GM10266 (cell line): ENCODE measurements around the gene CUX1.
"Not testable (repeated sequence)": the region's sequence is repeated elsewhere in the genome, so short reads cannot be mapped to it uniquely, and the experiment has no call there.

Experiments
- DNase-seq: peaks from one replicate; pipeline ENCODE4 v3.0.0; 2012; ENCODE audit errors: extremely low spot score
- TF ChIP-seq, protein P1 (sequence below): IDR thresholded peaks from 2 replicates; pipeline ENCODE4 v1.5.1; 2012; ENCODE audit warnings: mild to moderate bottlenecking, low read depth; ENCODE audit not compliant: control insufficient read depth, insufficient read depth; ENCODE audit errors: missing control alignments

CUX1 gene

DNA sequence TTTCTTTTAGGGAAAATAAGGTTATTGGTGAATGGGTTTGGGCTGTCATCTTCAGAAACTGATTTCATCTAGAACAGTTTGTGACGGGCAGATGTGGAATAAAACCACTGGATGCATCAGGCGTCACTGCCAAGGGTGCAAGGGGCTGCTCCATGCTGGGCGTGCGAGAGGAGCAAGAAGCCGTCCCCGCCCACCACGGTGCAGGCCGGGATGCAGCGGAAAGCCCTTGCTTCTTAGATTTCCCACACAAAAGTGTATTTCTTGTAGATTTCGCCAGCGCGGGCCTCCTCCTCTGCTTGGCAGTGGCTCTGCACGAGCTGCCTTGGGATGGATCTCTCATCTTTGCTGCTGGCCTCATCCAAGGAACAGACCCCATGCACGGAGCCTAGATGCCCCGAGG lies 189.3 kb downstream of the CUX1 start:
- TF ChIP-seq, protein P1, sequence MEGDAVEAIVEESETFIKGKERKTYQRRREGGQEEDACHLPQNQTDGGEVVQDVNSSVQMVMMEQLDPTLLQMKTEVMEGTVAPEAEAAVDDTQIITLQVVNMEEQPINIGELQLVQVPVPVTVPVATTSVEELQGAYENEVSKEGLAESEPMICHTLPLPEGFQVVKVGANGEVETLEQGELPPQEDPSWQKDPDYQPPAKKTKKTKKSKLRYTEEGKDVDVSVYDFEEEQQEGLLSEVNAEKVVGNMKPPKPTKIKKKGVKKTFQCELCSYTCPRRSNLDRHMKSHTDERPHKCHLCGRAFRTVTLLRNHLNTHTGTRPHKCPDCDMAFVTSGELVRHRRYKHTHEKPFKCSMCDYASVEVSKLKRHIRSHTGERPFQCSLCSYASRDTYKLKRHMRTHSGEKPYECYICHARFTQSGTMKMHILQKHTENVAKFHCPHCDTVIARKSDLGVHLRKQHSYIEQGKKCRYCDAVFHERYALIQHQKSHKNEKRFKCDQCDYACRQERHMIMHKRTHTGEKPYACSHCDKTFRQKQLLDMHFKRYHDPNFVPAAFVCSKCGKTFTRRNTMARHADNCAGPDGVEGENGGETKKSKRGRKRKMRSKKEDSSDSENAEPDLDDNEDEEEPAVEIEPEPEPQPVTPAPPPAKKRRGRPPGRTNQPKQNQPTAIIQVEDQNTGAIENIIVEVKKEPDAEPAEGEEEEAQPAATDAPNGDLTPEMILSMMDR, result no peak
- DNase-seq, result no peak

DNA sequence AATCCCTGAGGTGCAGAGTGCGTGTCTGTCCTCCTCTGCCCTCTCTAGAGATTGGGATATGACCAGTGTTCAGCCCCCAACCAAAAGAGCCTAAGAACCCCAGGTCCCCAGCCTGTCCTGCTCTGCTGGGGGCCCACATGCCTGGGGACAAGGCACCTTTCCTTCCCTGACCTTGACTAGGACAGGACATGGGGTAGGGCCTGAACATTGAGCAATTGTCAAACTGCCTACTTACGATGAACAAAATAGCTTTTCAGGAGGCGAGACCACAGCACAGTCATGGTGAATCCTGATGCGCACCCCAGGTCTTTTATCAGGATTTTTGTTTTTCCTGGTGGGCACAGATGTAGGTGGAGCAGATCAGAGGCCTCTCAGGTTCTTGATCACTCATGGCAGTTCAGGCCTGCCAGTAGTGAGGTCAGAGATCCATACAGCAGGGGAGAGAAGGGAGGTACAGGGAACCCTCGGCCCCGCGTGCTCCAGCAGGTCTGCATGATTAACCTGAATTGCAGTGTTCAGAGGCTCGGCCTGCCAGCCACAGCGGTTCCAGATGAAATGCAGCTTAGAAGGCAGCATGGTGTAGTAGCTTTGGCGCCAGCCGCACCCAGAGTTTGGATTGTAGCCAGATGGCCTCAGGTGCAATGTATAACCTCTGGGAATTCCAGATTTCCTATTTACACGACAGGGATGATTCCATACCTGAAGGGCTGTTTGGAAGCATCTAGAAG lies 191.3 kb downstream of the CUX1 start:
- TF ChIP-seq, protein P1, result no peak
- no peak for DNase-seq

DNA sequence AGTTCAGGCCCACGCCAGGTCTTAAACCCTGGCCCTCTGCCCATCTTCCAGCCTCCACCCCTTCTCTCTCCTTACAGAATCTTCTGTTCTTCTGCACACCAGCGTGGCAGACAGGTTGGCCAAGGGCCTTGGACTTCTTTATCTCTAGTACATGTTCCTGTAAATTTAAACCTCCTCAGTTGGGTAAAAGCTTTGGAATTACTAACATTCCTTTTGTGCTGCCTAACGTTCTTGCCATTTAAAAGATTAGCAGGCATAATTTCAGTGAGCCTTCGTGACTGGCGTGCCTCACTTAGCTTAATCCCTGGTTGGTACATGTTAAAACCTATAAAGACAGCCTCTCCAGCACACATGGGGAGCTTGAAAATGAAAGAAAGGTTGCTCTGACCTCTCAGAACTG lies 192.2 kb downstream of the CUX1 start:
- no peak for DNase-seq
- TF ChIP-seq, protein P1, result no peak

DNA sequence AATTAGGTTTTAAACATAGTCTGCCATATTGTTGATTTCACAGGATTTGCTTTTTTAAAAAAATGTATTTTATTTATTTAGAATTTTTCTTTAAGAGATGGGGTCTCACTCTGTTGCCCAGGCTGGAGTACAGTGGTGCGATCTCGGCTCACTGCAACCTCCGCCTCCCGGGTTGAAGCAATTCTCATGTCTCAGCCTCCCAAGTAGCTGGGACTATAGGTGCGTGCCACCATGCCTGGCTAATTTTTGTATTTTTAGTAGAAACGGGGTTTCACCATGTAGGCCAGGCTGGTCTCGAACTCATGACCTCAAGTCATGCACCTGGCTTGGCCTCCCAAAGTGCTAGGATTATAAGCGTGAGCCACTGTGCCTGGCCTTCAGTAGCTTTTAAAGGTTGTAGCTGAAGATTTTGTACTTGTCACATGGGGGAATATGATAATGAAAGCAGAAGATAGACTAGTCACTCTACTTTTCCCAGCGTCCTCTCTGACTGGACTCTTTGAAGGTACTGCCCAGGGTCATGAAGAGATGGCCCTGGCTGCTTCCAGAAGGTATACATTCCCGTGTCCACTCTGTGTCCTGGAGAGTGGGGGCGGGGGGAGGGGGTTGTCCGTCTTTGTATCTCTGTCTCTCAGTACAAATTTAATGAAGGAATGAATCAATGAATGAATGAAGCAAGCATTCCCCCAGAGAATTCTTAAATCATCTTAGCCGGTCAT lies 194.8 kb downstream of the CUX1 start:
- not testable (repeated sequence) for DNase-seq

DNA sequence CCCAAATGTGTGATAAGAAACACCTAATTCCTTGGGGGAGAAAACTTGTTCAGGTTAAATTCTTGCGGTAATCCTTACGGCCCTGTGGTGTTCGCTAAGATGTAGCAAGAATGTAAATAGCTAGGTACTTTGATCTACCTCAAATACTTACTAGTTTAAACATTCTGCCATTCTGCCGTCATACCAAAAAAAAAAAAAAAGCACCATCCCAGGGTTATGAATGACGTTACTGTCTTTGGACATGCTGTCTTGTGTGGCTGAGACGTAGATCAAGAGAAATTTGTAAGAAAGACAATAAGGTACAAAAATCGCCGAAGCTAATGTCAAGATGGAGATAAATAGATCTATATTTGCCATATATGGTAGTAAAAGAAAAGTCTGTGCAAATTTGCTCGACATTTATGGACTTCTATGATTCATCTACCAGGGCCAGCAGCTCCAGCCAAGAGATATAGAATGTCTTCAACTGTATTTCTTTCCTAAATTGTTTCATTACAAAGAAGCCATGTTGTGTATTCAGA lies 195.6 kb downstream of the CUX1 start:
- TF ChIP-seq, protein P1, result no peak
- DNase-seq, result no peak

DNA sequence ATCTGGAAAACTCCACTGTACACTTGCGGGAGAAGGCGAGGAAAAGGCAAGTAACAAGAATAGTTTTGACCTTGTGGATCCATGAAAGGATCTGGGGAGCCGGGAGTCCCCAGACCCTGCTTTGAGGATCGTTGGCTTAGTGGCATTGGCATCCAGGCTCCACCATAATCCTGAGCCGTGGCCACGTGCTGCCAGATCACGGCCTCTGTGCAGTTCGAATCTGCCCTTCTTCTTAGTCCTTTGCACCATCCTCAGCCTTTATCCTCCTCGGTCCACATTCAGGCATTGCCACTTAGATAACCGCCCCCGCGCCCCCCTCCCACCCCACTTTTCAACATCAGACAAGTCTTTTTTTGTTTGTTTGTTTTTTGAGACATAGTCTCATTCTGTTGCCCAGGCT lies 201.4 kb downstream of the CUX1 start:
- TF ChIP-seq, protein P1, result no peak
- no peak for DNase-seq

DNA sequence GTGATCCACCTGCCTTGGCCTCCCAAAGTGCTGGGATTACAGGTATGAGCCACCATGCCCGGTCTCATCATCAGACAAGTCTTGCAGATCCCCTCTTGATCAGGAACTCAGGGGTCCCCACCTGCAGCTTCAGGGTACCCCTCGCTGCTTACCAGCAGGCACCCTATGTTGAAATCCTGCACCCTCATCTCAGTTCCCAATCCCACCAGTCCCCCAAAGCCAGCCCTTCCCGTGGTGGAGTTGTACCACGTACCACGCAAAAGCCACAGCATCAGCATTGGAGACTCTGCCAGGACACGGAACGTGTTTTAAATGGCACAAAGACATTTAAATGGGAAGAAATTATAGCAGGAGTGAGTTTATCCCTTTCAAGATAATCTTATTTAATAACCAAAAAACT lies 202.0 kb downstream of the CUX1 start:
- TF ChIP-seq, protein P1, result no peak
- DNase-seq, result no peak
